NCI-H526 (cell line): Measurements from ENCODE around the gene NOTCH4.
"Not testable (repeated sequence)": the region's sequence is repeated elsewhere in the genome, so short reads cannot be mapped to it uniquely, and the experiment has no call there.

ENCODE experiments used
- DNase-seq, 2 experiments: peaks; one replicate each; lab custom pipeline; 2025; lab: John Stamatoyannopoulos, UW

Gene NOTCH4

DNA sequence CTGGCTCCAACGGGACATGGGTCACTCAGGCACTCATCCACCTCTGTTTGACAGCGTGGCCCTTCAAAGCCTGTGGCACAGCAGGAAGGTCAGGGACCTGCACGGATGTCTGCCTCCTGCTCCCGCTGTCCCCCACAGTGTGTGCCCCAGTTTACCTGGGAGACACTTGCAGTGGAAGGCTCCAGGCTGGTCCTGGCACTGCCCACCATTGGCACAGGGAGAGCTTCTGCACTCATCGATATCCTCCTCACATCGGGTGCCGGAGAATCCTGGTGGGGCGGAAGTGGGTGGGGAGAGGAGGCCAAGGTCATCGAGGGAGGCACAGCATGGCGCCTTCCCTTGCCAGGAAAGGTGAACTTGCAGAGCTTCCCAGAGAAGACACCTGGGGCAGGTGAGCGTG is 6.9 kb downstream of the NOTCH4 start:
- no peak for DNase-seq

DNA sequence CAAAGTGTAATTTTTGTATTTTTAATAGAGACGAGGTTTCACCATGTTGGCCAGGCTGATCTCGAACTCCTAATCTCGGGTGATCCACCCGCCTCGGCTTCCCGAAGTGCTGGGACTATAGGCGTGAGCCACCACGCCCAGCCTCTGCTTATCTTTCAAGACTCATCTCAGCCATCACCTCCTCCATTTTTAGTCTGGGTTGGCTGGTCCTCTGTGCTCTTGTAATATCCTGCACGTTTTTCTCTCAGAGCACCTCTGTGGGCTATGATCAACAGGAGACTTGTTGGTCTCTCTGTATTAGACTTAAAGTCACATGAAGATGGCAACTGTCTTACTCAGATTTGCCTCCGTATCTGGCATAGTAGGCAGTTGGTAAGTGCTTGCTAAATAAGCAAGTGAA is 7.6 kb downstream of the NOTCH4 start:
- no peak for DNase-seq

DNA sequence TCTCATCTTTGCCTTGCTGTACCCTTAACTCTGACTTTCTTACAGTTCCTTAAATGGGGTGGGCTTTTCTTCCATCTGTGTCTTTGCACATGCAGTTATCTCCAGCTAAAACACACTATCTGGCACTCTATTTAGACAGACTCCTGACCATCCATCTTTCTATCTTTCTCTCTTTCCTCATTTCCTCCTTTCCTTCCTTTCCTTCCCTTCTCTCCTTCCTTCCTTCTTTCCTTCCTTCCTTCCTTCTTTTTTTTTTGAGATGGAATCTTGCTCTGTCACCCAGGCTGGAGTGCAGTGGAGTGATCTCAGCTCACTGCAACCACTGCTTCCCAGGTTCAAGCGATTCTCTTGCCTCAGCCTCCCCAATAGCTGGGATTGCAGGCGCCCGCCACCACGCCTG is 8.2 kb downstream of the NOTCH4 start:
- DNase-seq = no peak

DNA sequence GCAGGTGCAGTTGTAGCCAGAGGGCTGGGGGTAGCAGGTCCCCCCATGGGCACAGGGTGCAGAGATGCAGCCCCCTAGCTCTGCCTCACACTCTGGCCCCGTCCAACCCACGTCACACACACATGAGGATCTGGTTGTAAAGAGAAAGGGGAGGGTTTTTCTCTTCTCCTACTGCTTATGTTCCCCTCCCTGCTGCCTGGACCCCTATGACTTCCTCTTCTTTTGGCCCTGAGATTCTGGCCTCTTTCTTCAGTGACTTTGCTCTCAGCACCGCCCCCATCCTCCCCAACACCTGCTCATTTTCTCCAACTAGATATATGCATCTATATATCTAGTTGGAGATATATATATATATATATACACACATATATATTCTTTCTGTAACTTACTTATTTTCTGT is 9.7 kb downstream of the NOTCH4 start:
- no peak for DNase-seq

DNA sequence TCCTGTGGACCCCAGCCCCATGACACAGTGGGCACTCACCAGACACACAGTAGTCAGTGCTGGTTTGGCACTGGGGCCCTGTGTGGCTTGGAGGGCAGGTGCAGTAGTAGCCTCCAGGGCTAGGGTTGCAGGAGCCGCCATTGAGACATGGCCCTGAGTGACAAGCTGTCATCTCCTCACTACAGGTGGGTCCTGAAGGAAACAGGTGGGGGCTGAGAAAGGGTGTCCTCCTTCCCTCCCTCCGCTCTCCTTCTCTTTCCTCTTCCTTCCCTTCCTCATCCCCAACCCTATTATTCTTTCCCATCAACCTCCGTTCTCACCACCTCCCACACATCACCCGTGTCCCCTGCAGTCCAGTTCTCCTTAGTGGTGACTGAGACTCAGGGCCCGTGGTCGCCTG is 10.2 kb downstream of the NOTCH4 start:
- DNase-seq = no peak

DNA sequence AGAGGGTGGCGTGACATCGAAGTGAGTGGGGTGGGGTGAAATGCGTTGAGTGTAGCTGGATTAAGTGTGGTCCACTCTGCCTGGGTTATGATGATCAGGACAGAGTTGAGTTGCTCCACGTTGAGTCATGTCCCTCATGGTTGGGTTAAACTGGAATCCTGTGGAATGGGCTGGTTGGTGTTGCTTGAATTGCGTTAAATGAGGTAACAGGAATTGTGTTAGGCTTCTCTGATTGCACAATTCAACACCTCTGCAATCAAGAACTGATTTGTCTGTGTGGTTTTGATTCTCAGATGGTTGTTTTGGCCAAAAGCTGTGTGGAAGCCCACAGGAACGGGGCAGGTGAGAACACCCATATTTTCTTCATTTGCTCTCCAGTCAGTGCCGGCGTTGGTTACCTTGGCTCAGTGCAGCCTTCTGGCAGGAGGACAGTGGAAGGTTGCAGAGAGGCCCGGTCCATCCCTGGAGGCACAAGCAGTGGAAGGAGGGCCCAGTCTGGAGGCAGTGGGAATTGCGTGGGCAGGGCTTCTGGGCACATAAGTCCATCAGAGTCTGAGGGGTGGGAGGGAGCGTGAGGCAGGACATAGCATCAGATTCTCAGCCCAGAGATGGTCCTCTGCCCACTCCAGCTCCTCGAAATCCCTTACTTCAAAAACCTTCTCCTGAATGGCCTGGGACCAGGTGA is 11.6 kb downstream of the NOTCH4 start:
- no peak for DNase-seq

DNA sequence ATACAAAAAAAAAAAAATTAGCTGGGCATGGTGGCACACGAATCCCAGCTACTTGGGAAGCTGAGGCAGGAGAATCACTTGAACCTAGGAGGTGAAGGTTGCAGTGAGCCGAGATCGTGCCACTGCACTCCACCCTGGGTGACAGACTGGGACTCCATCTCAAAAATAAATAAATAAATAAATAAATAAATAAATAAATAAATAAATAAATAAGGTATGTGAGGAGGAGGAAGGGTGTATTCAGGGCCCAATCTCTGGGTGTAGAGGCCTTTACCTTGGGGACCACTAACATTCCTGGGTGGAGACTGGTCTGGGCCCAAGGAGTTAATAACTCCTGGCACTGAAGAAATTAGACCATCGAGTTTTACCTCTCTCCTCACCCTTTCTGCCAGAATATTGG is 12.4 kb downstream of the NOTCH4 start:
- not testable (repeated sequence) for DNase-seq

DNA sequence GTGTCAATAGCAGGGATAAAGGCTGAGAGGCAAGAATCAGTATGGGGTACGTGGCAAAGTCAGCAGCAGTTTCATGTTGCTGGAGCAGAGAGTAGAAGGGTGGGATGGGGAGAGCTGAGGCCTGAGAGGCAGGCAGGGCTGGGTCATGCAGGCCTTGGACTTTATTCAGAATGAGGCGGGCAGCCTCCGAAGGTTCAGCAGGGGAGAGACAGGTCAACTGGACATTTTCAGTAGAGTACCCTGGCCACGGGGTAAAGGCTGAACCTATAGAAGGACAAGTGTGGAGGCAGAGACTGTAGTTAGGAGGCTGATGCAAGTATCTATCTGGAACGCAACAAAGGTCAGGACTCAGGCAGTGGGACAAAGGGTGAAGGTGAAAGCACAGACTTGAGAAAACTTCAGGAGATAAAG is 13.7 kb downstream of the NOTCH4 start:
- no peak for DNase-seq

DNA sequence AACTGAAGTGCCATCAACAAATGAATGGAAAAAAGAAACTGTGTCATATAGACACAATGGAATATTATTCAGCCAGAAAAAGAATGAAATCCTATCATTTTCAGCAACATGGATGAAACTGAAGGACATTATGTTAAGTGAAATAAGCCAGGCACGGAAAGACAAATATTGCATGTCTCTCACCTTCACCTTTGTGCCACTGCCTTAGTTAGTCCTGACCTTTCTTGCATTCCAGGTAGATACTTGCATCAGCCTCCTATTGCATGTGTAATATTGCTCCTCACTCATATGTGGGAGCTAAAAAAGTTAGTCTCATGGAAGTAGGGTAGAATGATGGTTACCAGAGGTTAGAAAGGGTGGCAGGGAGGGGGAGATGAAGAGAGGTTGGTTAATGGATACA is 14.9 kb downstream of the NOTCH4 start:
- DNase-seq = no peak

DNA sequence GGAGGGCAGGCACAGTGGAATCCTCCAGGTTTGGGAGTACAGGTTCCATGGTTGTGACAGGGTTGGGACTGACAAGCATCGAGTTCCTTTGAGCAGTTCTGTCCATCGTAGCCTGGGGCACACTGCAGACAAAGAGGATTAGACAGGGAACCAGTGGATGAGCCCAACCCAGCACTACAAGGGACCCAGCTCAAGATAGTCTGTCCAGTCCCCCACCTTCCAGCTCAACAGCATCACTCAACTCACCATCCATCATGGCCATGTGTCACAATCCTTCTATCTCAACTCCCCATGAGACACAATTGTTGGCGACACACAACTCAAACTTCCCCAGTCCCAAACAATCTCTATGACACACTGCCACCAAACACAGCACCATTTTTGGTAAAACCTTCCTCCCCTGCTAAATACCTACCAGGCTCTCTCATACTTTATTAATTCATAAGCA is 19.6 kb downstream of the NOTCH4 start:
- no peak for DNase-seq

DNA sequence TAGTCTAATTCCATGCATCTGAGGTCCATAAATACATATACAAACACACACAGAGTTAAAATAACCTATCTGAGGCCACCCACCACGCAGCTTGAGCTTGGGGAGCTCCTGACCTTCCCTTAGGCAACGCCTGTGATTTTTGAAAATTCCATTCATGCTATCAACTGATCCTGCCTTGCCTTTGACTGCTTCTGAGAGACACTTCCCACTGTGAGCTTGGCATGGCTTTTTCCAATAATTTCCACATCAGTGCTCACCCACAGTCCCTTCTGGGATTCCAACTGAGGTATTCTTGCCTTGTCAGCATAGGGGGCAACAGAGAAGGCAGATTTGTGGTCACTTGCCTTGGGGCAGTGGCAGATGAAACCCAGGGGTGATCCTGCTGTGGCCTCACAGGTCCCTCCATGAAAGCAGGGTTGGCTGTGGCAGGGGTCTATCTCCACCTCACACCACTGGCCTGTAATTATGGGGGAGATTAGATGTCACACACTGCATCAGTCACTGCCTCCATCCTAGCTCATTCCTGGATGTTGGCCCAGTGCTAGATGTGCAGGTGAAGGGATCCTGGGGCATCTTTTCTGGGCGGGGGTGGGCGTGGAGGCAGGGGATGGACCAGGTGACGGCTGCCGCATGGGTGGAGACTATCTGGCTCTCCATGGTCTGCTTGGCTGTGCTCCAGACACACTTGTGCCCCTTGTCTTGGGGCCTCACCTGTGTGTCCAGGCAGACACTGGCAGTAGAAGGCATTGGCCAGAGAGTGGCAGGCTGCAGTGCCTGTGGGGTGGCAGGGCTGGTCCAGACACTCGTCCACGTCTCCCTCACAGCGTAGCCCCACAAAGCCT is 20.2 kb downstream of the NOTCH4 start:
- DNase-seq = no peak

DNA sequence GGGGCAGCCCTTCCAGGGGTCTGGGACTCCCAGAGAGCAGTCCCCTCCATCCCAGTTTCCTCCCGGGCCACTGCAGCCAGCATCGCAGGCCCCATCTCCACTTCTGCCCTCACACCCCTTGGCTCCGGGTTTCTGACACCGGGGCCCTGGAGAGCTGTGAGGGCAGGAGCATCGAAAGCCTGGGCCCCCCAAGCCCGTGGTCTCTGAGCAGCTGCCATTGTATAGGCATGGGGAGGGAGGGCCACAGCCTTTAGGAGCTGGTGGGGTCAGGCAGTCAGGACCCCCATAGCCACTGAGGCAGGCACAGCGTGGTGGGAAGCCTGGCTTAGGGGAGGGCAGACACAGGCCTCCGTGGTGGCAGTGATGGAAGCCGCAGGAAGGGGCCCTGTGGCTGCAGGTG is 21.7 kb downstream of the NOTCH4 start:
- no peak for DNase-seq

DNA sequence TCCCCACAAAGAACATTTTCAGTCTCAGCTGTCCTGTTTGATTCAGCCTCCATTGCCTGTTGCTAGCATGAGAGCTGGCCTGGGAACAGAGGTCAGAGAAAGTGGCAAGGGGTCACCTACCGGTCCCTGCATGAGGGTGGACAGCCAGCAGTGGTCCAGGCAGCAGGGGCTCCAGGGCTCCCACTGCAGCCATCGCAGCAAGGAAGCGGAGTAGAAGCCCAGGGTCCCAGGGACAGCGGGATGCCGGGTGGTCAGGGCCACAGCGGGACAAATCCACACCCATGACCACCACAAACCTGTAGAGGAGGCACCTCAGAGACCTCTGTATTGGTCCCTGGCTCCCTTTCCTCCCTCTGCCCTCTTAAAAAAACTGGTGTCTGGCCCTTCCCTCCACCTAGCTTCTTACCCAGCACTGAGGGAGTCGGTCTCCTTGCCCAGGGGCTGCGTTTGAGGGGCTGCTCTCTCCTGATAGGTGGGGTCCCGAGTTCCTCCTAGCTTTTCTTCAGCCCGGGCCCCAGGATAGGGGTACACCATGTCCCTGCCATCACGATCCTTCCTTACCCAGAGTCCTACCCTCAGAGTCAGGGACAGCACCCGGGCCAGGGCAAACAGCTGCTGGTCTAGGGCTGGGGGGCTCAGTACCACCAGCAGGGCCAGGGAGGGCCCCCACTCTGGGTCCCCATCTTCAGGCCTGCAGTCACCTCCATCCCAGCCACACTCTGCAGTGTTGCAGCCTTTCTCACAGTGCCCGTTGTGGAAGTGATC is 23.0 kb downstream of the NOTCH4 start:
- no peak for DNase-seq

DNA sequence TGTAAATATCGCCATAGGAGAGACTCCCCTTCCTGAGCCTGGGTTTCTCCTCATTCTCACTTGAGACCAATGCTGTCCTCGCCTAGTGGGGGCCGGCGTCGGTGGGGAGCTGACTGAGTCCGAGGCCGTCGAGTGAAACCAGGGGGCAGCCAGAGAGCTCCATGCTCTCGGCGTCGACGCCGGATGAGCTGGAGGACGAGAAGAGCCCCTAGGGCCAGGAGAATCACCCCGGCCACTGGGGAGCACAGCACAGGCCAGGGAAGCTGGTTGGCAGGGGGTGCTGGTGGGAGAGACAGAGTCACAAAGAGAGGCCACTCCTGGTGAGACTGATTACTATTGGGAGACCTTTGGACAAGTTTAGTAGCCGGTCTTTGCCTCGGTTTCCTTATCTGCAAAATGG is 25.0 kb downstream of the NOTCH4 start:
- no peak for DNase-seq

DNA sequence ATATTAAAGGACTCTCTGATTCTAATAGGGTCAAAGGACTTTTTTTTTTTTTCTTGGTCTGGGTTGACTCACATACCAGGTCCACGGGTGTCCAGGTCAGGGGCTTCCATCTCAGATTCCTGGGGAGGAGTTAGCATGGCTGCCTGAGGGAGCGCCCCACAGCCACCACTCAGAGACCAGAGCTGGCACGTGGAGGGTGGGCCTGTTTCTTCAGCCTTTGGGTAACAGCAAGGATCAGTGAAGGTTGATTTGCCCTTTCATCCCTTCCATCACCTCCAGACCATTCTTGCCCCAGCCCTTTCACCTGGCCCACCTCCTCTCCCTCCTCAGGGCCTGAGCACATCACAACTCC is 25.5 kb downstream of the NOTCH4 start:
- no peak for DNase-seq

DNA sequence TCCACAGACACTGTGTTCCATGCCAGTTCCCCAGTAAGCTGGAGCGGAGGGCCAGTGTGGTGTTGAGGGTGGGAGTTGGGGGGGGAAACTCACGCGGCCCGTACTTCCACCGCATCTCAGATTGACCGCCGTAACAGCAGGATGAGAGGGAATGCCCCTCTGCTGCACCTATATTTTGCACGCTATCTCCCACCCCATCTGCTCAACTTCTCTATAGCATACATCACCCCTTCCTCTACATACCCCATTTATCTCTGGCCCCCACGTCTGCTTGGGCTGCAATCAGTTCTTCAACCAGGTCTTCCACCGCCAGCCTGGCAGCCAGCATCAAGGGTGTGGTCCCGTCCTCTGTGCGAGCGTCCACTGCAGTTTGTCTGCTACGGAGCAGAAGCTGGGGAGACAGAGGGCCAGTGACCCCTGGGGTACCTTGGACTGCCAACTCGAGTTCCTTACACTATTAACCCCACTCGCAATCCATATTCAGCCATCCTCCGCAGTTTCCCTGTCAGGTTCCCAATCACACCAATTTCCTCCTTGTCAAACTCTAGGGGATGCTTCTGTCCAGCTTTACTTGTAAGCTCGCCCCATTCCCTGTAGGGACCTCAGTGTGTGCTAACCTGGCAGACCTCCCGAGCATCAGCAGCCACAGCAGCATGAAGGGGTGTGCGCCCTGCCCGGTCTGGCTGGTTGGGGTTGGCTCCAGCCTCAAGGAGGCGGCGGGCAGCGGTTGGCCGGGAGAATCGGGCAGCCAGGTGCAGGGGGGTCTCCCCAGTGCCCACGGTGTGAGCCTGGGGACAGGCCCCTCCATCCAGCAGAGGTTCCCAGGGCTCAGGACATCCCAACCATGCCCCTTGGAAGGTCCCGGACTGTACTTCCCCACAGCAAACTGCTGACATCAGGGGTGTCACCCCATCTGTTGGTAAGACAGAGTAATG is 26.9 kb downstream of the NOTCH4 start:
- DNase-seq = peak in 1 of 2 experiments; percentile 63

DNA sequence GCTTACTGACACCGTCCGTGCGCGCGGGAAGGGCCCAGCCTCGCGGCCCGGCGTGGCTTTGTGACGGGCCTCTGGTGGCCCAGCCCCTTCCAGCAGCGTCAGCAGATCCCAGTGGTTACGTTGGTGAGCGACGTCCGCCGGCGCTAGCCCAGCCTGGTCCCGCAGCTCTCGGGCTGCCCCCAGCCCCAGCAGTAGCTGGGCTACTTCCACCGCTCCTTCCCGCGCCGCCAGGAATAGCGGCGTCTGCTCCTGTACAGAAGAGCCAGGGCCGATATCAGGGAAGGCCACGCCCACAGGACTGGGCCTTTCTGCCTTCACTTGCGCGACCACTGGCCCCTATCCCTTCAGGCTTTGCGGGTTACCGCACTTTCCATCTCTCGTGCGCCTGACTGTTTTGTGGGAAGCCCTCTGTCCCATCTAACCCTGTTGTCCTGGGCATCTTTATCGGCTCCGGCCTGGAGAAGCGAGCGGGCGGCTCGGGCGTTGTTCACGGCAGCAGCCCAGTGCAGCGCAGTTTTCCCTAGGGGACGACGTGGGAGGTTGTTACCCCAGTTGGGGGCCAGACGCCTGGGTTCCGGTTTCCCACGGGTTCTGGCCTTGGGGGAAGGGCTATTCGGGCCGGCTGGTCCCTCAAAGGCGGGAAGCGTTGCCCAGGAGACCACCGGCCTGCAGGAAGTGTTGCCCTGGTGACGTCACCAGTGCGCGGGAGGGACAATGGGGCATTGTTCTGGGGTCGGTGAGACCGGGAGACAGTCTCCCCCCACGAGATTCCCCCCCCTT is 27.8 kb downstream of the NOTCH4 start:
- DNase-seq = peak; percentile 89 to 94

DNA sequence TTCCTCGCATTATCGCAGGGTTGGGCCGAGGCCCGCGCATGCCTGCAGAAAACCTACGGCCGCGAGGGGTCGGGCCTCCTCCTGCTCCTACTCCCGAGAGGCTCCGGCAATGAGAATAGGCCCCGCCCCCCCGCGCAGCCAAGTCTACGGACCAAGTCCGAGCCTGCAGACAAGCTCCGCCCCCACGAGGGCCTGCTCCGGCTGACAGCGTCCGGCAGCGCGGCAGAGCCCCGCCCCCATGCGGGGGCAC is 28.3 kb downstream of the NOTCH4 start:
- peak; percentile 99 to 100 for DNase-seq

DNA sequence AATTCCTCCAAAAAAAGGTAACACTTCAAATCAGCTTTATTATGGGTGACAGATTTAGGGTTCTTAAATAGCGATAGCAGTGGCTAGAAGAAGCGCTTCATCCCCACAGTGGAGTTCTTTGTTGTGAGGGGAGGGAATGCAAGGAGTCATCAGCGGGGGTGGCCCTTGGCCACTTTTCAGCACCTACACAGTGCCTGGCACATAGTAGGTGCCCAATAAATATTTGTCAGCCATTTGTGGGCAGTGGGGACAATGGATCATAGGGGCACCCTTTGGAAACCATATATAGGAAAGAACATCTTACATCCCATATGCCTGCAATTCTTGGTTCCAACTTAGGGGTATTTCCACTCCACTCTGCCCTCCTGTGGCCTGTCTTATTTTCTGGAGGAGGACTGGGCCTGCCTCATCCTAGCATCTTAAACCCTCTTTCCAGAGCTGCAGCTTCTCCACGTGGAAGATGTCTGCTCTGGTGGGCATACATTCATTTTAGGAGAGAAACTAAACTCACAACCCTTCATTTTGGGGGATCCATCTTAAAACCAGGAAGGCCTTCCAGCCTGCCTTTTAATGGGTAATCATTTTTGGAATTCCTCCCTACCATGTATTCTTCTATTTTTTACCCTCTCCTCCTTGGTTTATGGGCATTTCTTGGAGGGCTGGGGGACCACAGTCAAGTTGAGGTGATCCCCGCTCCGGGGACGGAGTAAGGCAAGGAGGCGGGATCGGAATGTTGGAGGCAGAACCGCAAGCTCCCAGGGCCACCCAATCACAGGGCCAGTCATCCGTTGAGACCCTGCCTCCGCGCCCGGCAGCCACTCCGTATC is 28.8 kb downstream of the NOTCH4 start:
- DNase-seq = peak; percentile 20 to 43

DNA sequence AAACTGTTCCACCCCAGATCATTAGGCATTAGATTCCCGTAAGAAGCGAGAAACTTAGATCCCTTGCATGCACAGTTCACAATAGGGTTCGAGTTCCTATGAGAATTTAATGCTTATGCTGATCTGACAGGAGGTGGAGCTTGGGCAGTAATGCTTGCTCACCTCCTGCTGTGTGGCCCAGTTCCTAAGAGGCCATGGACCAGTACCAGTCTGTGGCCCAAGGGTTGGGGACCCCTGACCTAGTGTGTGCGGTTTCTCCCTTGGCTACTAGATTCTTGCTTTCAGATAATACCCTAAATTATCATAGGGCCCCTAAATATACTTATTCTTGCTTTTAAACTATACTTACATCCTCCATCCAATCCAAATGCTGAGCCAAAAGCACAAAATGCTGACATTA is 29.5 kb downstream of the NOTCH4 start:
- no peak for DNase-seq
